Measurements from ENCODE around the gene LRRC32.
"Not testable (repeated sequence)": the region's sequence is repeated elsewhere in the genome, so short reads cannot be mapped to it uniquely, and the experiment has no call there.

LRRC32 gene

GRCh38 chr11:76649011-76649410, 21.5 kb downstream of the LRRC32 start:
- no peak for DNase-seq (ENCODE audit: low read depth)
- TF ChIP-seq CTCF (IDR thresholded peaks at IDR 0.05; ENCODE audit: control insufficient read depth, extremely low read depth, insufficient read depth) = no peak
- no peak overlapping the region for H3K4me3 ChIP-seq (ENCODE audit: low read depth, low read length)

GRCh38 chr11:76648061-76648460, 22.5 kb downstream of the LRRC32 start:
- TF ChIP-seq CTCF (IDR thresholded peaks at IDR 0.05; ENCODE audit: control insufficient read depth, extremely low read depth, insufficient read depth) = no peak
- H3K4me3 ChIP-seq (ENCODE audit: low read depth, low read length) = no peak overlapping the region
- no peak for DNase-seq (ENCODE audit: low read depth)

- no peak for DNase-seq (ENCODE audit: low read depth)
- no peak overlapping the region for H3K4me3 ChIP-seq (ENCODE audit: low read depth, low read length)
- TF ChIP-seq CTCF (IDR thresholded peaks at IDR 0.05; ENCODE audit: control insufficient read depth, extremely low read depth, insufficient read depth) = no peak
Observed at GRCh38 chr11:76646882-76647534, 23.5 kb downstream of the LRRC32 start.

GRCh38 chr11:76644591-76644990, 26.0 kb downstream of the LRRC32 start:
- H3K4me3 ChIP-seq (ENCODE audit: low read depth, low read length) = no peak overlapping the region
- no peak for DNase-seq (ENCODE audit: low read depth)
- TF ChIP-seq CTCF (IDR thresholded peaks at IDR 0.05; ENCODE audit: control insufficient read depth, extremely low read depth, insufficient read depth) = no peak

GRCh38 chr11:76643711-76644110, 26.8 kb downstream of the LRRC32 start:
- DNase-seq (ENCODE audit: low read depth); H3K4me3 ChIP-seq (ENCODE audit: low read depth, low read length): not testable (repeated sequence)

GRCh38 chr11:76642341-76642740, 28.2 kb downstream of the LRRC32 start:
- no peak overlapping the region for H3K4me3 ChIP-seq (ENCODE audit: low read depth, low read length)
- no peak for DNase-seq (ENCODE audit: low read depth)
- no peak for TF ChIP-seq CTCF (IDR thresholded peaks at IDR 0.05; ENCODE audit: control insufficient read depth, extremely low read depth, insufficient read depth)

- H3K4me3 ChIP-seq (ENCODE audit: low read depth, low read length) = no peak overlapping the region
- no peak for TF ChIP-seq CTCF (IDR thresholded peaks at IDR 0.05; ENCODE audit: control insufficient read depth, extremely low read depth, insufficient read depth)
- DNase-seq (ENCODE audit: low read depth) = no peak
Observed at GRCh38 chr11:76641905-76642304, 28.6 kb downstream of the LRRC32 start.
